Natural killer cell (primary cell): ENCODE data around the gene GALNT9. TPM values are rescaled to one million over a fixed set of nuclear protein-coding genes. Genes with fewer than 3 reads are reported as not detected.

Experiments used
- ATAC-seq, 3 donors: fragments of 150-1000 bp in 2 of 3; fragments of 200-7000 bp in 1 of 3; cut with Tn5 transposase; 1 replicate in 1 of 3; 2 replicates in 2 of 3; pipeline ENCODE4 v1.10.0; 2021; ENCODE audit warnings: mild to moderate bottlenecking in 2 of 3, moderate library complexity in 2 of 3
- DNase-seq, 2 donors: peaks; one replicate each; pipeline versions ENCODE4 v3.0.0 to v3.0.0-alpha.2; 2013 to 2021; ENCODE audit warnings: mixed read lengths in 1 of 2
- H3K27ac ChIP-seq: one replicate; pipeline ENCODE4 v1.5.1; 2013; ENCODE audit warnings: mild to moderate bottlenecking, low read length
- H3K27me3 ChIP-seq: one replicate; pipeline ENCODE4 v1.6.1; 2013; ENCODE audit warnings: low read length; ENCODE audit not compliant: control insufficient read depth, insufficient read depth
- H3K36me3 ChIP-seq: one replicate; pipeline ENCODE4 v1.6.1; 2013; ENCODE audit warnings: low read length; ENCODE audit not compliant: control insufficient read depth, insufficient read depth
- H3K4me1 ChIP-seq: one replicate; pipeline ENCODE4 v1.6.1; 2013; ENCODE audit warnings: low read length; ENCODE audit not compliant: control insufficient read depth, insufficient read depth
- H3K4me3 ChIP-seq: one replicate; pipeline ENCODE4 v1.5.1; 2013; ENCODE audit warnings: low read length
- H3K9me3 ChIP-seq: one replicate; pipeline ENCODE4 v1.6.1; 2013; ENCODE audit warnings: low read length; ENCODE audit not compliant: control insufficient read depth, insufficient read depth
- H3K27ac Mint-ChIP-seq, 2 donors: one replicate each; pipeline ENCODE4 v1.8.0; 2022; ENCODE audit warnings: mild to moderate bottlenecking in 2 of 2, mixed read lengths in 2 of 2, moderate library complexity in 1 of 2
- H3K27me3 Mint-ChIP-seq, 2 donors: one replicate each; pipeline ENCODE4 v1.8.0; 2022; ENCODE audit warnings: low read depth in 2 of 2, mixed read lengths in 2 of 2
- H3K36me3 Mint-ChIP-seq: one replicate; pipeline ENCODE4 v1.8.0; 2022; ENCODE audit warnings: mixed read lengths
- H3K4me1 Mint-ChIP-seq, 2 donors: one replicate each; pipeline ENCODE4 v1.8.0; 2022; ENCODE audit warnings: mixed read lengths in 2 of 2
- H3K4me3 Mint-ChIP-seq: one replicate; pipeline ENCODE4 v1.8.0; 2022; ENCODE audit warnings: mild to moderate bottlenecking, moderate library complexity, mixed read lengths
- H3K9me3 Mint-ChIP-seq, 2 donors: one replicate each; pipeline ENCODE4 v1.8.0; 2022; ENCODE audit warnings: mixed read lengths in 2 of 2
- CTCF ChIP-seq: fragments of 200-600 bp; IDR thresholded peaks from one replicate; pipeline ENCODE4 v1.8.0; 2022; ENCODE audit warnings: antibody characterized with exemption
- WGBS: methylation state at CpG from one replicate; pipeline ENCODE4 v1.1.7; 2013; ENCODE audit warnings: missing lambda C conversion rate; ENCODE audit not compliant: insufficient coverage; 5-methylcytosine and 5-hydroxymethylcytosine counted together
- intact Hi-C: fragments of 100-400 bp; cut with micrococcal nuclease; formaldehyde crosslinking; loops from one replicate; pipeline ENCODE4 v1.14.2; 2022
- total RNA-seq, 4 donors: library from RNA; stranded (reverse); fragments of 120-200 nt in 1 of 4; gene quantifications; one replicate each; pipeline versions ENCODE4 v1.2.3 to v1.2.4, GENCODE V29; 2013 to 2022

GALNT9 gene
- total RNA-seq, 3 donors from 2014 or later (not counting 1 experiment from before 2014, with no cell fraction given) = not detected

- WGBS = 91% methylated on average over 17 of the region's 17 CpGs
Measured at GRCh38 chr12:132229926-132230325, 99.5 kb downstream of the GALNT9 start.

GRCh38 chr12:132229193-132229760 lies 100.1 kb downstream of the GALNT9 start:
- H3K27ac ChIP-seq = no peak overlapping the region
- no peaks in the 10 kb centered on the region for H3K27me3 ChIP-seq
- no peaks in the 10 kb centered on the region for H3K36me3 ChIP-seq
- Mint-ChIP-seq H3K4me3 (no peak overlapping the region), H3K27me3 (peaks cover 0 to 10% of the 10 kb centered on the region in 2 donors), H3K27ac (no peak overlapping the region), H3K9me3 (no peaks in the 10 kb centered on the region), H3K36me3 (no peaks in the 10 kb centered on the region), H3K4me1 (no peaks in the 10 kb centered on the region)
- H3K4me1 ChIP-seq = no peaks in the 10 kb centered on the region
- no peak for TF ChIP-seq CTCF
- no peaks in the 10 kb centered on the region for H3K9me3 ChIP-seq
- 89% methylated on average over 29 of the region's 29 CpGs for WGBS
- intact Hi-C loops = no loop called here
- no peak overlapping the region for H3K4me3 ChIP-seq
- no peak for DNase-seq
- no peak for ATAC-seq

More at GRCh38 chr12:132229926-132230325, 99.5 kb downstream of the GALNT9 start:
- no peak for ATAC-seq
- peaks cover 0 to 10% of the 10 kb centered on the region in 2 donors for H3K27me3 Mint-ChIP-seq
- Histone ChIP-seq H3K27ac (no peak overlapping the region), H3K9me3 (no peaks in the 10 kb centered on the region), H3K36me3 (no peaks in the 10 kb centered on the region), H3K27me3 (no peaks in the 10 kb centered on the region), H3K4me1 (no peaks in the 10 kb centered on the region), H3K4me3 (no peak overlapping the region)
- intact Hi-C loops = no loop called here
- TF ChIP-seq CTCF = no peak
- no peak for DNase-seq
- no peak overlapping the region for H3K27ac Mint-ChIP-seq
- no peaks in the 10 kb centered on the region for H3K4me1 Mint-ChIP-seq
- H3K36me3 Mint-ChIP-seq = no peaks in the 10 kb centered on the region
- no peak overlapping the region for H3K4me3 Mint-ChIP-seq
- H3K9me3 Mint-ChIP-seq = no peaks in the 10 kb centered on the region

- Histone ChIP-seq H3K9me3 (no peaks in the 10 kb centered on the region), H3K36me3 (no peaks in the 10 kb centered on the region), H3K27ac (no peak overlapping the region), H3K4me1 (no peaks in the 10 kb centered on the region), H3K4me3 (no peak overlapping the region), H3K27me3 (no peaks in the 10 kb centered on the region)
- 59% methylated on average over 28 of the region's 28 CpGs for WGBS
- no peak for DNase-seq
- no peak overlapping the region for H3K4me3 Mint-ChIP-seq
- TF ChIP-seq CTCF = no peak
- H3K9me3 Mint-ChIP-seq = no peaks in the 10 kb centered on the region
- intact Hi-C loops = no loop called here
- H3K4me1 Mint-ChIP-seq = no peaks in the 10 kb centered on the region
- H3K27ac Mint-ChIP-seq = no peak overlapping the region
- peaks cover 0 to 10% of the 10 kb centered on the region in 2 donors for H3K27me3 Mint-ChIP-seq
- no peaks in the 10 kb centered on the region for H3K36me3 Mint-ChIP-seq
- ATAC-seq = no peak
Measured at GRCh38 chr12:132228476-132229192, 100.8 kb downstream of the GALNT9 start.
